Caco-2 (cell line): ENCODE measurements around the gene CROCC2. TPM values are rescaled to one million over a fixed set of nuclear protein-coding genes. Genes with fewer than 3 reads are reported as not detected.

Experiments used
- BruUV-seq: library from RNA; stranded (reverse); fragments of 400-500 nt; replicated peaks from 2 replicates; lab custom pipeline; 2021; lab: Mats Ljungman, UMichigan
- CTCF ChIA-PET: fragments of 300-600 bp; sonication (Branson Sonifier 250); formaldehyde crosslinking; loops from one replicate; lab custom pipeline; 2022; ENCODE audit warnings: antibody characterized with exemption; lab: Charles Lee
- POLR2A ChIA-PET: fragments of 300-600 bp; sonication (Branson Sonifier 250); formaldehyde crosslinking; loops from one replicate; lab custom pipeline; 2022; ENCODE audit warnings: antibody characterized with exemption; lab: Charles Lee
- DNase-seq, 2 experiments: peaks; one replicate each; pipeline versions ENCODE4 v3.0.0 to v3.0.0-alpha.2; 2020 to 2022
- H3K27me3 ChIP-seq: replicated peaks from 2 replicates; pipeline ENCODE4 v1.6.0; 2011; ENCODE audit warnings: low read length; ENCODE audit not compliant: control insufficient read depth, insufficient read depth
- H3K36me3 ChIP-seq: 2 replicates; pipeline ENCODE4 v1.5.1; 2011; ENCODE audit warnings: low read length; ENCODE audit not compliant: control insufficient read depth, insufficient read depth
- H3K4me1 ChIP-seq: fragments of 250-450 bp; sonication (Bioruptor Pico); 2 replicates; pipeline ENCODE4 v1.5.1; 2020; ENCODE audit warnings: mild to moderate bottlenecking
- H3K4me3 ChIP-seq: 2 replicates; pipeline ENCODE4 v1.5.1; 2011; ENCODE audit warnings: low read depth, mild to moderate bottlenecking, control low read depth, low read length
- H3K9me3 ChIP-seq: fragments of 250-450 bp; sonication (Bioruptor Pico); 2 replicates; pipeline ENCODE4 v1.5.1; 2020; ENCODE audit warnings: mild to moderate bottlenecking, moderate library complexity
- H3K27ac Mint-ChIP-seq: one replicate; pipeline ENCODE4 v1.8.0; 2022; ENCODE audit warnings: mixed read lengths; ENCODE audit not compliant: unreplicated experiment
- H3K27me3 Mint-ChIP-seq: one replicate; pipeline ENCODE4 v1.8.0; 2022; ENCODE audit warnings: mixed read lengths; ENCODE audit not compliant: insufficient read depth, unreplicated experiment
- H3K36me3 Mint-ChIP-seq: one replicate; pipeline ENCODE4 v1.8.0; 2022; ENCODE audit warnings: mild to moderate bottlenecking, mixed read lengths; ENCODE audit not compliant: insufficient read depth, unreplicated experiment
- H3K4me1 Mint-ChIP-seq: one replicate; pipeline ENCODE4 v1.8.0; 2022; ENCODE audit warnings: low read depth, mixed read lengths; ENCODE audit not compliant: unreplicated experiment
- H3K4me3 Mint-ChIP-seq: one replicate; pipeline ENCODE4 v1.8.0; 2022; ENCODE audit warnings: mild to moderate bottlenecking, moderate library complexity, mixed read lengths; ENCODE audit not compliant: unreplicated experiment
- H3K9me3 Mint-ChIP-seq: one replicate; pipeline ENCODE4 v1.8.0; 2022; ENCODE audit warnings: mixed read lengths; ENCODE audit not compliant: unreplicated experiment
- CTCF ChIP-seq, 2 experiments: fragments of 200-600 bp in 1 of 2; IDR thresholded peaks; 1 replicate in 1 of 2; 2 replicates in 1 of 2; pipeline versions ENCODE4 v1.5.1 to v1.8.0; 2011 to 2022; ENCODE audit warnings: antibody characterized with exemption in 1 of 2, control low read depth in 1 of 2, inconsistent platforms in 1 of 2, low read depth in 1 of 2, low read length in 1 of 2, mild to moderate bottlenecking in 1 of 2, moderate library complexity in 1 of 2; ENCODE audit not compliant: insufficient read depth in 1 of 2, severe bottlenecking in 1 of 2, unreplicated experiment in 1 of 2
- intact Hi-C: fragments of 100-400 bp; cut with micrococcal nuclease; formaldehyde crosslinking; loops from one replicate; pipeline ENCODE4 v1.10.0; 2022; ENCODE audit not compliant: unreplicated experiment
- total RNA-seq: library from RNA; stranded (reverse); gene quantifications from 2 replicates; pipeline ENCODE4 v1.2.3, GENCODE V29; 2022

CROCC2 gene
- total RNA-seq, 1 experiment from 2014 or later, result not detected

- Mint-ChIP-seq H3K9me3 (no peaks in the 10 kb centered on the region), H3K27me3 (peaks cover 4% of the 10 kb centered on the region), H3K36me3 (no peaks in the 10 kb centered on the region), H3K4me1 (no peaks in the 10 kb centered on the region), H3K27ac (no peak overlapping the region), H3K4me3 (no peak overlapping the region)
- ChIA-PET POLR2A (no interaction called here), CTCF (no interaction called here)
- Histone ChIP-seq H3K36me3 (no peaks in the 10 kb centered on the region), H3K4me1 (no peaks in the 10 kb centered on the region), H3K27me3 (no peaks in the 10 kb centered on the region), H3K4me3 (no peak overlapping the region), H3K9me3 (no peaks in the 10 kb centered on the region)
- DNase-seq, result no peak
- intact Hi-C loops, result no loop called here
- TF ChIP-seq CTCF (IDR thresholded peaks at IDR 0.05; ENCODE audit: insufficient read depth in 1 of 2, low read depth in 1 of 2, low read length in 1 of 2, severe bottlenecking in 1 of 2, unreplicated experiment in 1 of 2), result no peak
- no TSS peak for BruUV-seq
These were observed 90.2 kb downstream of the CROCC2 start for GRCh38 chr2:240996161-240996833.

- H3K27me3 ChIP-seq, result no peaks in the 10 kb centered on the region
- BruUV-seq, result no TSS peak
- peaks cover 4% of the 10 kb centered on the region for H3K27me3 Mint-ChIP-seq
- no peak overlapping the region for H3K4me3 ChIP-seq
- H3K4me3 Mint-ChIP-seq, result no peak overlapping the region
- POLR2A ChIA-PET, result no interaction called here
- no peaks in the 10 kb centered on the region for H3K36me3 ChIP-seq
- H3K4me1 Mint-ChIP-seq, result no peaks in the 10 kb centered on the region
- no peak for DNase-seq
- intact Hi-C loops, result no loop called here
- H3K9me3 Mint-ChIP-seq, result no peaks in the 10 kb centered on the region
- no peaks in the 10 kb centered on the region for H3K36me3 Mint-ChIP-seq
- no peak for TF ChIP-seq CTCF (IDR thresholded peaks at IDR 0.05; ENCODE audit: insufficient read depth in 1 of 2, low read depth in 1 of 2, low read length in 1 of 2, severe bottlenecking in 1 of 2, unreplicated experiment in 1 of 2)
- CTCF ChIA-PET, result no interaction called here
- H3K9me3 ChIP-seq, result no peaks in the 10 kb centered on the region
- H3K4me1 ChIP-seq, result no peaks in the 10 kb centered on the region
- no peak overlapping the region for H3K27ac Mint-ChIP-seq
These were observed 90.7 kb downstream of the CROCC2 start for GRCh38 chr2:240996834-240997140.

GRCh38 chr2:240997141-240997855 lies 91.2 kb downstream of the CROCC2 start:
- CTCF ChIA-PET, result no interaction called here
- intact Hi-C loops, result no loop called here
- H3K36me3 ChIP-seq, result no peaks in the 10 kb centered on the region
- no TSS peak for BruUV-seq
- no peaks in the 10 kb centered on the region for H3K4me1 ChIP-seq
- no peak for TF ChIP-seq CTCF (IDR thresholded peaks at IDR 0.05; ENCODE audit: insufficient read depth in 1 of 2, low read depth in 1 of 2, low read length in 1 of 2, severe bottlenecking in 1 of 2, unreplicated experiment in 1 of 2)
- Mint-ChIP-seq H3K4me1 (no peaks in the 10 kb centered on the region), H3K9me3 (no peaks in the 10 kb centered on the region), H3K27ac (no peak overlapping the region), H3K27me3 (peaks cover 4% of the 10 kb centered on the region), H3K4me3 (no peak overlapping the region), H3K36me3 (no peaks in the 10 kb centered on the region)
- no peaks in the 10 kb centered on the region for H3K9me3 ChIP-seq
- H3K4me3 ChIP-seq, result no peak overlapping the region
- no peaks in the 10 kb centered on the region for H3K27me3 ChIP-seq
- DNase-seq, result no peak
- POLR2A ChIA-PET, result no interaction called here
